AG10803 (cell line): ENCODE measurements around the gene MAP4K2.

Experiments used
- DNase-seq: peaks from one replicate; pipeline ENCODE4 v3.0.0; 2010; ENCODE audit warnings: low read depth
- H3K4me3 ChIP-seq: 2 replicates; pipeline ENCODE4 v1.5.1; 2011; ENCODE audit warnings: mild to moderate bottlenecking, low read length, control low read depth
- CTCF ChIP-seq: conservative IDR thresholded peaks from 2 replicates; pipeline ENCODE4 v1.5.1; 2011; ENCODE audit warnings: mild to moderate bottlenecking, low read length, control low read depth, inconsistent platforms

The MAP4K2 gene

GRCh38 chr11:64805481-64805880, 2.5 kb upstream of the MAP4K2 start:
- H3K4me3 ChIP-seq, result no peak overlapping the region
- TF ChIP-seq CTCF, result no peak
- DNase-seq, result no peak

GRCh38 chr11:64804346-64805210, 1.6 kb upstream of the MAP4K2 start:
- no peak overlapping the region; the same call in 1 of the 2 replicates for H3K4me3 ChIP-seq
- DNase-seq, result no peak

GRCh38 chr11:64803846-64804345, 882 bp upstream of the MAP4K2 start:
- no peak for TF ChIP-seq CTCF
- DNase-seq, result no peak
- H3K4me3 ChIP-seq, result peak overlapping the region; percentile 77

More at GRCh38 chr11:64804346-64805210, 1.6 kb upstream of the MAP4K2 start:
- no peak for TF ChIP-seq CTCF

GRCh38 chr11:64802370-64803157, 450 bp downstream of the MAP4K2 start:
- H3K4me3 ChIP-seq, result peak overlapping the region; percentile 58
- TF ChIP-seq CTCF, result no peak
- DNase-seq, result no peak

- no peak for DNase-seq
- TF ChIP-seq CTCF, result no peak
- peak overlapping the region; percentile 58; the same call in 1 of the 2 replicates for H3K4me3 ChIP-seq
Observed at GRCh38 chr11:64801561-64802369, 1.2 kb downstream of the MAP4K2 start.

GRCh38 chr11:64801158-64801464, 1.9 kb downstream of the MAP4K2 start:
- no peak overlapping the region for H3K4me3 ChIP-seq
- DNase-seq, result no peak
- TF ChIP-seq CTCF, result no peak
